Measurements from ENCODE around the gene IL16.

Gene IL16

DNA sequence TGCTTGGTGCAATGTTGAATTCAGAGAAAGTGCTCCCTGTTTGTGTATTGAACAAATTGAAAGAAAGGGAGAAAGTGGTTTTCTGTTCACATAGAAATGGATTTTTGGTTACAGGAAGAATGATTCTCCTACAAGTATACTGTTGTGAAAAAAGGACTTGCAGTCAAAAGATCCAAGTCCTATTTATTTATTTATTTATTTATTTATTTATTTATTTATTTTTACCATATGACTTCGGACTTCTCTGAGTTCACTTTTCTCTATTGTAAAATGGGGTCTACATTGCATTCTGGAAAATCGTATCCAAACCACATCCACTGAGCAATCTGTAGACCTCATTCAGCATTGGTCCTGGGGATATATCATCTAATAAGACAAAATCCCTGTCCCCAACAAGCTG lies 81.2 kb downstream of the IL16 start:
- DNase-seq: no peak

DNA sequence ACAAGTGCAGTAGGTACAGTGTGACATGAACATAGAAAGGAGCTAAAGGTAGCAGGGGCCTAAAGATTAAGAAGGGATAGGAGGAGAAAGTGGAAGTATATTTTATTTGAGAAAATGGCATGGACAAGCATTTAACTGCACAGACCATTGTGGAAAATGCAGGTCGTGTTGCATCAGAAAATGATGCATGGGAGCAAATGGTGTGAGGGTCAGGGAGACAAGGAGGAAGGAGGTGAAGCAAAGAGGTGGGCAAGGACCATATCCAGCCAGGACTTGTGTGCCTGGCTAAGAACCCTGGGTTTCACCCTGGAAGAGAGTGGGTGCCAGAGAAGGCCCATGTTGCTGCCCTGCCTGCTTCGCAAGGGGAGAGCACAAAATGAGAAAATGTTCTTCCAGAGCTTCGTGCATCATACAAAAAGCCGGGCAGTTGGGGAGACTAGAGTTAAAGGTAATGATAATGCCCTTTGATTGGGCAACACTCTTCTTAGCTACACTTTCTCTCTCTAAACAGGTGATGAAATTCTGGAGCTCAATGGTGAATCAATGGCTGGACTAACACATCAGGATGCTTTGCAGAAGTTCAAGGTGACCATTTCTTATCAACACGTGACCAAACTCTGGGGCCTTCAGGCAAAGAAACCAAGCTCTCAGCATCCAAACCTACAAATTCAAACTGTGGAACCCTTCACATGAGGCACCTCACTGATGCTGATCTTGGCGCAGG lies 81.8 kb downstream of the IL16 start:
- DNase-seq: no peak

DNA sequence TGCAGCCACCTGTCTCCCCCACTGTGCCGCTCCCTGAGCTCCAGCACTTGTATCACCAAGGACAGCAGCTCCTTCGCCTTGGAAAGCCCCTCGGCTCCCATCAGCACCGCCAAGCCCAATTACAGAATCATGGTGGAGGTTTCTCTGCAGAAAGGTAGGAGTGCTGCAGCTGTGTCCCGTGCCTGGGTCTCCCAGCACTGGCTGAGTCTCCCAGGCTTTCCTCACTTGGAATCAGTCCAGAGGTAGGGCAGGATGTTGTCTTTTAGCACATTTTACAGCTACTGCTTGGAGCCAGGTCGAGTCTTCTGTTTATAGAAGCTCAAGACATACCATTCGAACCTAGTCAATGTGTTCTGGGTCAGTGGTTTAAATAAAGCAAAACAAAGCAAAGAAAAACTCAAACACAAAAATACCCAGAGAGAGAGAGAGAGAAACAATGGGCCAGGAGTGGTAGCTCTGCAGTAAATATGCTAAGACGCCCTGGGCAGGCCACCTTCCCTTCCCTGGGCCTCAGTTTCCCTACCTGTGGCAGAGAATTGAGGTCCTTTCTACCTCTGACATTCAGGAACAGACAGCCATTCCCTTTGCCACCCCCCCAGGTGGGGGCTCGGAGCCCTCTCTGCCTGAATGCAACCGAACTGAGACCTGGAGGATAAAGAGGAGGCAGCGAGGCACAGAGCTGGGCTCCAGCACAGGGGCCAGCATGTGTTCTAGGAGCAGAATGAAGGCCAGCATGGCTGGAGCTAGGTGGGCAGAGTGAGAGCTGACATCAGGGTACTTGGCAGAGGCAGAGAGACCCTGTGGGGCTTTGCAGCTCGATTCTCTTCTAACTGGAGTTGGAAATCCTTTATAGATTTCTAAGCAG lies 83.2 kb downstream of the IL16 start:
- no peak for DNase-seq

DNA sequence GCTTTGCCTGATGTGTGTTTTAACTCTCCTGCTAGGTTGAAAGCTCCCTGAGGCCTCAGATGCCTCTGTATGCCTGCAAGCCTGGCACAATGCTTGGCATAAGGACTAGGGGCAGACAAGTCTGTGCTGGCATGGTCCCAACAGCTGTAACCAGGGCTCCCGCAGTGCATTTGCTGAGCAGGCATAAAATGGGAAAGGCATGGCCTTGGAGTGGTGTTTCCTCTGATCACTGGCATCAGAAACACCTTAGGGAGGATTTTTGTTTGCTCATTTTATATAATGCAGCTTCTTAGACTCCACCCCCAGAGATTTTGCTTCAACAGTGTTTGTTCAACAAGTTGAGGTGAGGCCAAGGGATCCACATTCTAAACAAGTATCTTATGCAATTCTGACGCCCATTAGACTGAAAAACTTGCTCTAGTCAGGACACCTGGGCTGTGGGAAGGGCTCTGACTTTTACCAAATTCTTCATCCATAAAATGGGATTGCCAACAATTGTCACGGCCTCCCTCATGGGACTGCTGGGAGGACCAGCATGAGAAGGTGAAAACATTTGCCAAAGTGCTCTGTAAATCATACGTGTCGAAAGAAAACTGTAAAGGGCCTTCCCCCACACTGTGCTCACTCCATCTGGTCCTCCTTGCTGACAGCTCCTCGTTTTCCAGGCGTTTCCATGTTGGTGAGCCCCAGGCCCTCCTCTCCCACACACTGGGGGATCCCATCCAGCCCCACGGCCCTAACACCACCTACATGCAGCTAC lies 84.2 kb downstream of the IL16 start:
- DNase-seq: no peak

DNA sequence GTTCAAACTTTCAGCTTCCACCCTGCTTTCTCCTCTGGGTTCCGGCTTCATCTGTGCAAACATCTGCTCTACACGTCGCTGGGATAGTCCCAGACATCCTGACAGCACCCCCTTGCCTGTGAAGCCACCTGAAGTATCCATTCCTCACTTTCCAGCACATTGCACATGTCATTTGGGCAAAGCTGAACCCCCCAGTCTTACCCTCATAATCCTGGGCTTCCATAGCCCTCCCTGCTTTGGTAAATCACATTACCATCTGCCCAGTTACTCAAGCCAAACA lies 84.7 kb downstream of the IL16 start:
- DNase-seq: no peak

DNA sequence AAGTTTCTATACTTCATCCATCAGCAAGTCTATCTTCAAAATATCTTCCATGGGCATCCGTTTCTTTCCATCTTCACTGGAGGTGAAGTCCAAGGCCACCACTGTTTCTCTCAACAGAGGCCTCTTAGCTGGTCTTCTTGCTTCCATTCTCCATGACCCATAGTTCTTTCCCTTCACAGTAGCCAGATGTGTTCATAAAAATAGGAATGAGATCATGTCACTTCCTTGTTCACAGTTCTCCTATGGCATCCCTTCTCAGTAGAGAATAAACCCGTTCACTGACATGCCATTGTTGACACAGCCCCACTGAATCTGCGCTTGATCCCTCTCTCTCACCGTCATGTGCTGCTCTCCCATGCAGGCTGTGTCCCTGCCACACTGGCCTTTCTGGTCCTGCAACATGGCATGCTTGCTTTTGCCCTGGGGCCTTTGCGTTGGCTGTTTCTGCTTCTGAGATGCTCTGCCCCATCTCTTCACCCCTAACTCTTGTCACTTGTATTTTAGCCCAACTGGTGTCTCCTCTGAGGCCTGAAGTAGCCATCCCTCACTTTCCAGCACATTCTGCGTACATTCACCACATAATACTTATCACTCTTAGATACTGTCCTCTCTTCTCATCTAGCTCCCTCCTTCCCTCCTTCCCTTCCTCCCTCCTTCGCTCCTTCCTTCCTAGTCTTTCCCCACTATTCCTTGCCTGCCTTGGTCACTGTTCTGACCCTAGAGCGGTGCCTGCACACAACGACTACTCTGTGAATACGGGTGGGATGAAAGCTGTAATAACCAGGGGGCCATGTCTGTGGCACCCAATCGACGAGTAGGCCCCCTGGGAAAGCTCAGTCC lies 85.3 kb downstream of the IL16 start:
- no peak for DNase-seq

DNA sequence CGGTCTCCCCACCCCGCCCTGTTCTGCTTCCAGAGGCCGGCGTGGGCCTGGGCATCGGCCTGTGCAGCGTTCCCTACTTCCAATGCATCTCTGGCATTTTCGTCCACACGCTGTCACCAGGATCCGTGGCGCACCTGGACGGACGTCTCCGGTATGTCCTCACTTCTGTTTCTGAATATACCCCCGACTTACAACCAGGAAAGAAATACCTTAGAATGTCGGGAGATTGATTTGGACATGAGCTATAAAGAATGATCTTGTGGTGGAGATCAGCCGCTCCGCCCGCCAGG lies 85.9 kb downstream of the IL16 start:
- no peak for DNase-seq

DNA sequence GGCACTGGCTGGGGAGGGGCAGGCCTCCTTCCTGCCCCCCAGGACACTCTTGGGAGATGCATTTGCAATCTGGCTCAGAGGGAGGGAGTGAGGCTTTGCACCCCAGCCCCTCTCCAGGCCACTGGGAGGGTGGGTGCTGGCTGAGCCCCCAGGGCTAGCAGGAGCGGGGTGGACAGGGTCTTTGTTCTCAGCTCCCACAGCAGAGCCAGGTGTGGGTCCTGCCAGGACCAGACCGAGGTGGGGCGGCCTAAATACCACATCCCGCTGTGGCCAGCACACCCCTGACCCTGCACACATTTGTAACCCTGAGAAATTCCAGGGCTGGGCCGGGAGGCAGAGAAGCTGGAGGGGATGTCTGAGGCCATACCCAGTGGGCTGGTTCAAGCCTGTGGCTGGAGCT lies 86.2 kb downstream of the IL16 start:
- no peak for DNase-seq

DNA sequence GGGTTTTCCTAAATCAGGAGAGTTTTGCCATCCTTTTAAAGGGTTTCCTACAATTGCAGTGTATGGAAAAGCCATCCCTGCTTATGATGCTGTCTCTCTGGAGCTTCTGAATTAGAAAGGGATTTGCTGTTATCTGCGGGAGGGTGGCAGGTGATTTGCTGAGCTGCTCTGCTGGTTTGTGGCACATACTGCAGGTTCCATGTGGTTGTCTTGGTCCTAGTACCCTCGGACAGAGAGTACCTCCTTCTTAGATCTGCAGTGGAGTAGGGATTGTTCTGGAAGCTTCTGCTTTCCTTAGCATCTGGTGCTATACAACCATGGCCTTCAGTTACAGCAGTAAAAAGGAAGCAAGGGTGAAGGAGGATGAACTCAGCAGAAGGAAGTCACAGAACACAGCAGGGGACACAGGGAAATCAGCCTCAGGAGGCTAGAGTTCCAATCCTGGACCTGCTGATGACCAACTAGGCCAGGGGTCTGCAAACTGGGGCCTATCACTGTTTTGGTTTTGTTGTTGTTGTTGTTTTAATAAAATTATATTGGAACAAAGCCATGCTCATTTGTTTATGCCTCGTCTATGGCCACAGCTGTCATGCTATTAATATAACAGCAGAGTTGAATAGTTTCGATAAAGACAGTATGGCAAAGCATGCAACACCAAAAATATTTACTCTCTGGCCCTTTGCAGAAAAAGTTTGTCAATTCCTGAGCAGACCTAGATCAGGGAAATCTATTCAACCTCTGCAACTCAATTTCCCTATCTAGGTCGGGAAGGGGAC lies 87.8 kb downstream of the IL16 start:
- no peak for DNase-seq

DNA sequence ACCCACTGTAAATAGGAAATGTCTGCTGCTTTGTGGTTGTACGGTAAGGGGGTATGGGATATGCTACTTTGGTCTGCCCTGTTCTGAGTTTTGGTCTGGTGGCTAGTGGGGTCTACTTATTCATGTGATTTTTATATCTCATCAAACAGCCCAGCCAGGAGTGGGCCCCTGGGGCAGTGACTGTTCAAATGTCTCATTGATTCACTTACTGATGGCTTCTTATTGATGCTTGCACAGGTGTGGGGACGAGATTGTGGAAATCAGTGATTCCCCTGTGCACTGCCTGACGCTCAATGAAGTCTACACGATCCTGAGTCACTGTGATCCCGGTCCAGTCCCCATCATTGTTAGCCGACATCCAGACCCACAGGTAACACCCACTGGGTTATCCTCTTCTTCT lies 88.8 kb downstream of the IL16 start:
- DNase-seq: no peak

DNA sequence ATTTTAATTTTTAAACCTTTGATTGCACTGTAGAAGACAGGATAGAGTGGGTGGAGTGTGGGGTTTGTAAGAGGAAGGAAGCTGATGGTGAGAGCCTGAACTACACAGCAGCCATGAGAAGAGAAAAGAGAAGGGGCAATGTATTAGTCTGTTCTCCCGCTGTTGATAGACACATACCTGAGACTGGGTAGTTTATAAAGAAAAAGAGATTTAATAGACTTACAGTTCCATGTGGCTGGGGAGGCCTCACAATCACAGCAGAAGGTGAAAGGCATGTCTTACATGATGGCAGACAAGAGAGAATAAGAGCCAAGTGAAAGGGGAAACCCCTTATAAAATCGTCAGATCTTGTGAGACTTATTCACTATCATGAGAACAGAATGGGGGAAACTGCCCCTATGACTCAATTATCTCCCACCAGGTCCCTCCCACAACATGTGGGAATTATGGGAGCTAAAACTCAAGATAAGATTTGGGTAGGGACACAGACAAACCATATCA lies 90.0 kb downstream of the IL16 start:
- DNase-seq: peak in 1 of 2 donors; percentile 51

DNA sequence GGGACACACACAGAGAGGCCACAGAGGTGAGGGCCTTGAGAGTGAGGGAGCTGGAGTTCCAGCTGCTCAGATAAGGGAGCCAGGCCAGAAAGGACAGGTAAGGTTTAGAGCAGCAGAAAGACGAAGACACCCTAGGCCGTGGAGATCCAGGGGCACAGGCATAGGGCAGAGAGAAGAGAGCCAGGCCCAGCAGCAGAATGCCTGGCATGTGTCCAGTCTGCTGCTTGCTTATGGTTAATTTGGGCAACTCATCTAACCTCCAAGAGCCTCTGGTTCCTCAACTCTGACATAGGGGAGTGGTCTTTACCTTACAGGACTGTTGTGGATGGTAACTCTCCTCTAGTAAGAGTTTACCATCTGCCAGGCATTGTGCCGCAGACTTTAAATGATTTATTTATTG lies 91.4 kb downstream of the IL16 start:
- no peak for DNase-seq

DNA sequence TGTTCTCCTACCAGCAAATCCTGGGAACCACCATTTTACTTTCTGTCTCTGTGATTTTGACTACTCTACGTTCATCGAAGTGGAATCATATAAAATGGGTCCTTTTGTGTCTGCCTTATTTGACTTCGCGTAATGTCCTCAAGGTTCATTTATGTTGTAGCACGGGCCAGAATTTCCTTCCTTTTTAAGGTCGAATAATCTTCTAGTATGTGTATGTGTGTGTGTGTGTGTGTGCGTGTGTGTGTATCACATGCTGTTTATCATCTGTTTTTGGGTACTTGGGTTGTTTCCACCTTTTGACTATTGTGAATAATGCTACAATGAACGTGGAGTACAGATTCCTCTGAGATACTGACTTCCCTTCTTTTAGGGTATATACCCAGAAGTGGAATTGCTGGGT lies 91.9 kb downstream of the IL16 start:
- DNase-seq: no peak

DNA sequence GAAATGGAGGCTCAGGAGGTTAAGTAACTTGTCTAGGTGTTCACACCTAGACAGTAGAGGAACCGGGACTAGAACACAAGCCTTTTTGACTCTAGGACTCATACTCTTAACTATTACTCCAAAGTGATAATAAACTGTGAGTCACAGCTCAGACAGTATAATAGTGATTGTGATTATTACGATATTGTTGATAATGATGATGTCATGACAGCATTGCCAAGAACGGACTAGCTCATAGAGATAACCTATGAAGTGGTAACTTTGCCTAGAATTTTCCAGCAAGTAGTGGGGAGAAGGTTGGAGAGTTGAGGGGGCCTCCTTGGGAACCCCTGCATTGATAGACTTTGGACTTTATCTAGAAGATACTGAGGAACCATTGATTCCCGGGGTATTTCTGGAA lies 93.2 kb downstream of the IL16 start:
- no peak for DNase-seq

DNA sequence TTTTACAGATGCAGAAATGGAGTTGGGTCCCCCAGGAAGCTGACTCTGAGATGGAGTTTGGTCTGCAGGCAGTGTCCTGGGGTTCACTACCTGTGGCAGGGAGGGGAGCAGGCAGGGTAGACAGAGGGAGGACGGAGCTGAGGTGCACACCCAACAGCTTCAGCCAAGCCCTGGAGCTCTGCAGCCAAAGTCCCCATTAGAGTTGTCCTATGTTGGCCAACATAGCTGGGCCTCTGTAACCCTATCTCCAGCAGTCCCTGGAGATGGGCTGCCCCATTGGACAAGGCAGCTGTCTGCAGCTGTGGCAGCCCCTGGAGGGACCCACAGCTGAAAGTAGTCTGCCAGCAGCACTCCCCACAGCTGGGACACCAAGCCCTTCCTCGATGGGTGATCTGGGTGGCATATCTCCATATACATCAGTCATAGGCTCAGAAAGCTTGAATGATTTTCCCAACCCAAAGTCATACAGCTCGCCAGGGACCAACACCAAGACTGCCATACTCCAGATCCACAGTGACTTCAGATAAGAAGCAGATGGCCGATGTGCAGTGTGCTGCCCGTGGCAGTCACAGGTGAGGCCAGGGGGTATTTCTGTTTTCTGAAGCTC lies 95.3 kb downstream of the IL16 start:
- no peak for DNase-seq

DNA sequence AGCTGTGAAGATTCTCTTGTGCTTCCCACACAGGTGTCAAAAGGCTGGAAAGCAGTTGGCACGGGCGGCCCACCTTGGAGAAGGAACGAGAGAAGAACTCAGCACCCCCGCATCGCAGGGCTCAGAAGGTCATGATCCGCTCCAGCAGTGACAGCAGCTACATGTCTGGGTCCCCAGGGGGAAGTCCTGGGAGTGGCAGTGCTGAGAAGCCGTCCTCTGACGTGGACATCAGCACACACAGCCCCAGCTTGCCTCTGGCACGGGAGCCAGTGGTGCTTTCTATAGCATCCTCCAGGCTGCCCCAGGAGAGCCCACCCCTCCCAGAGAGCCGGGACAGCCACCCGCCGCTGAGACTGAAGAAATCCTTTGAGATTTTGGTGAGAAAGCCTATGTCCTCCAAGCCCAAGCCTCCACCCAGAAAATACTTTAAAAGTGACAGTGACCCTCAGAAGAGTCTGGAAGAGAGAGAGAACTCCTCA lies 95.9 kb downstream of the IL16 start:
- DNase-seq: peak; percentile 72 to 85

DNA sequence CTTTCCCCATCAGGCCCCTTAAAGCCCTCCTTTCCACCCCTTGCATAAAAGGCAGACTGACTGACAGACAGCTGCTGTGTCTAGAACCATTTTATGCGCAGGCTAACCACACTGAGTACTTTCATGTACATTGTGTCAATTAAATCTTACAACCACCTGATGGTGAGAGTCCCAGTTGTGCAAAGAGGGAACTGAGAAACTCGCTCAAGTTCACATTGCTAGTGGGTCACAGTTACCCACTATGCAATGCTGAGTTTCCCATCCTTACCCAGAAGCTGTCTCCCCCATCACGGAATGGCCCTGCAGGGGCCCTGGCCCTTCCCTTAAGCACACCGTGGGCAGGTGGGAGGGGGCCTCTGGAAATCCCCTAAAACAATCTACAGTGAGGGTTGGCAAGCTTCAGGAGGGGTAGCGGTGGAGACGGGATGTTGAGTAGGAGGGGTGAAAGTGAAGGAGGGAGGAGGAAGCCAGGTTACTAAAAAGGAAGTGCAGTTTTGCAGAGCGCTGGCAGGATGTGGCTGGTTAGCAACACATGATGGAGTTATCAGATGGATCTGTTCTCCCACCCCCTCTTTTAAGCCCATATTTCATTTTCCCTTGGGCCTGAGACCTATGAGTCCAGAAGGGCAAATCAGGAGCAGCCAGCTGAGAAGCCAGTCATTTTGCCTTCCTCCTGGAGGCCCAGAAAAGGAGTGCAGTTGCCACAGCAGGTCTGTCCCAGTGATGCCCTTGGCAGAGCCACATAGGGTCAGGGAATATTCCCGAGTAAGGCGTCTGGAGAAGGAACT lies 97.2 kb downstream of the IL16 start:
- DNase-seq: peak; percentile 79 to 85

DNA sequence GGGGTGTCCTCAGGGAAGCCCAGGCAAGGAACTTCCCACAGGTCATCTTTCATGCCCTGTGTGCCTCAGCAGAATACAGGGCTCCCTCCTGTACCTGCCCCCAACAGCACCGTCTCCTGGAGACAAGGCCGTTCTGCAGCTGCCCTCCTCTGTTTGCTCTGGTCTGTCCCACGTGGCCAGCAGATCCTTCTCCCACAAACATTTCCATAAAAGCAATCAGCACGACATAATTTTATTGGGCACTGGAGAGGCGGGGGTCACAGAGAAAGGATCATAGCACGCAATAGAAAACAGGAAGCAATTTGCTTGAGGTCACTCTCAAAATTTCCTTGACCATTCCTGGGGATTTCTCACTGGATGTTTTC lies 97.8 kb downstream of the IL16 start:
- DNase-seq: no peak

DNA sequence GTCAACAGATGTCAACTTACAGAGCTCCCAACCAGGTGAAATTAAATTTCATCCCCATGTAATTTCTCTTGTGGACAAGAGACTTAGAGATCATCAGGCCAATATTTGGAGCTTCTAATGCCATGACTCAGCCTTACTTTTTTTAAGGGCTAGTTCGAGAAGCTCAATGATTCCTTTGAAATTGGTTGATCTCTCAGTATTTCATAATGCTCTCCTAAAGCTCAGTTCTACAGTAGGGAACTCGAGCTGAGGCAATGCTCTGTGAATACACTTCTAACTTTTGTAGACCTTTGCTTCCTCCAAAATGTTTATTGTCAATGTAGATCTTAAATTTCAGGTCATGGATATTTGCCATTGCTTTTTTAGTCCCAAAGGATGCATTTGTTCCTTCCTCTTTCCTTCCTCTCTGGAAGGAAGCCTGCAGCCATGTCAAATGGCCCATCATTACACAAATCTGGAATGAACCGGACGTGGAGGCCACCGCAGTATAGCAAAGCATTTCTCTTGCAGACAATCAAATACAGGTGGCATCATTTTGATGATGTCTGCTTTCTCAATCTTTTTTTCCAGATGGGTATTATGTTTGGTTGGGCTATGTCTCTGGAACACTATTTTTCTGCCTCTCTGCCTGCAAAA lies 98.9 kb downstream of the IL16 start:
- no peak for DNase-seq

DNA sequence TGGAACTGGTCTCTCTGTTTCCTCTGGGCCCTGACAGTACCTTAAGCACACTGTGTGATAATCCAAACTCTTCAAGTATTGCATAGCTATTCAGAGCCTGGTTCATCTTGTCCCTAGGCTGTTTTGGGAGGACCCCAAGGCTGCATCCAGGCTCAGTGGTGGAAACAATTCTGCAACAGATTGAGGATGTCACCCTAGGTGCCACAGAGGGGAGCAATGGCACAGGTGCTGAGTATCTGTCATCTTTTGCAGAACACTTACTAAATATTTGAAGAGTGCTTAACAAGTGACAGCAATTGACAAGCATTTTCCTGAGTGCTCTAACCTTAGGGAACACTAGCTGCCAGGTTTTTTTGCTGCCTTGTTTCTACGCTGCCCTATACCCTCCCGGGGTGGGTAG lies 99.5 kb downstream of the IL16 start:
- no peak for DNase-seq
